Left forelimb (tissue), 1 donor: ENCODE results near the gene TCF4.
"Not testable (repeated sequence)": the region's sequence is repeated elsewhere in the genome, so short reads cannot be mapped to it uniquely, and the experiment has no call there.

ENCODE experiments used
- DNase-seq: peaks from one replicate; pipeline ENCODE4 v3.0.0-alpha.2; 2018; ENCODE audit warnings: low spot score

TCF4 gene

DNA sequence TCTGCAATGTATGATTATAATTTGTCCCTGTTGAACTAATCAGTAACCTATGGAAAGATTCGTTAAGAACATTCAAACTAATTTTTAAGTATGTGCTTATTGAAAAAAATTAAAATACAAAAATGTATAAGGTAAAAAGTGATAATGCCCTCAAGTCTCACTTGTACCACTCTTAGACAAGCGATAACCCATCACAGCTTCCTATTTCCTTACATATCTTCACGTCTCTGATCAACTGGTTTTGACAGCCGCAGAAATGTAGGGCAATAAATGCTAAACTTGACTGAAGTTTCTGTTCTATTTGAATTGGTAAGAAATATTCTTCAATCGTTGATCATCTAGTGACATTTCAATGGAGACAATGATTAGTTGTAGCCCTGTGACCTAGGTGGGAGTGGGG is 112.5 kb downstream of the TCF4 start:
- DNase-seq, result no peak

- DNase-seq, result no peak
These were observed 114.4 kb downstream of the TCF4 start for GRCh38 chr18:55473560-55473959.

DNA sequence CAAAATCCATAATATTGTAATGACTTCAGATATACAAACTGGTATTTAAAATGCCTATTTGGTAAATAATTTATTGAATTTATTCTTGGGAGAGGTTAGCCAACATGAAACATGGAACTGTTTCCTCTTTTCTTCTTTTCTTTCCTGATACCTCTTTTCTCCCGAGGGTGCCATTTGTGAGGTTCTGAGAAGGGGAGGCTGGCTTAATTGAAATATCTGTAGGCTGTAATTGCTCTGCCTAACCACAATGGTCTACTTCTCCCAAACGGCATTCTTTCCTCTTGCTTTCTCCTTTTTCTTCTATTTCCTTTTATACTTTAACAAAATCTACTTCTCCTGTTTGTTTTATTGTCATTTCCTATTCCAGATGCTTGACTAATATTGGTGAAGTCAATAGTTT is 114.9 kb downstream of the TCF4 start:
- DNase-seq, result no peak

DNA sequence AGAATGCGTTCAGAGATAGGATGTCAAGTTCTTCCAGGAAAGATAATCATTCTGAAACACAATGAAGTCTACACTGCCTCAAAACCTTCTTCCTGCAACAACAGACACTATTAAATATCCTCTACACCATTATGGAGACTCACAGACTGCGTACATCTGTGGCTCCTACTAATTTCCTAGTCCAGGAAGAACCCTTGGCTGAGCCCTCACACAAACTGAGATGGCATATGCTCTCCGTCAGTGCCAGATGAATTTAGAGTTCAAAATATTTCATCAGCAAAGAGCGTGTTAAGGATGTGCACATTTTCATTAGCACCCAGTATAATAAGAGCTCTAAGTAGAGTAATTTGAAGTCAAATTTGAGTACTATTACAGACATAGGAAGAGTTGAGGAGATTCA is 117.2 kb downstream of the TCF4 start:
- no peak for DNase-seq

DNA sequence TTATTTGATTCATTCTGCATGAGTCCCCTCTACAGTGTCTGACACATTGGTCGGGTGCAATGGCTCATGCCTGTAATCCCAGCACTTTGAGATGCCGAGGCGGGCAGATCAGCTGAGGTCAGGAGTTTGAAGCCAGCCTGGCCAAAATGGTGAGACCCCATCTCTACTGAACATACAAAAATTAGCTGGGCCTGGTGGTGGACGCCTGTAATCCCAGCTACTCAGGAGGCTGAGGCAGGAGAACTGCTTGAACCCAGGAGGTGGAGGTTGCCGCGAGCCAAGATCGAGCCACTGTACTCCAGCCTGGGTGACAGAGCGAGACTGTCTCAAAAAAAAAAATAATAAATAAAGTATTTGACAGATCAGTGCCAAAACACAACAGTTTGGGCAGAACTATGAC is 118.9 kb downstream of the TCF4 start:
- not testable (repeated sequence) for DNase-seq

DNA sequence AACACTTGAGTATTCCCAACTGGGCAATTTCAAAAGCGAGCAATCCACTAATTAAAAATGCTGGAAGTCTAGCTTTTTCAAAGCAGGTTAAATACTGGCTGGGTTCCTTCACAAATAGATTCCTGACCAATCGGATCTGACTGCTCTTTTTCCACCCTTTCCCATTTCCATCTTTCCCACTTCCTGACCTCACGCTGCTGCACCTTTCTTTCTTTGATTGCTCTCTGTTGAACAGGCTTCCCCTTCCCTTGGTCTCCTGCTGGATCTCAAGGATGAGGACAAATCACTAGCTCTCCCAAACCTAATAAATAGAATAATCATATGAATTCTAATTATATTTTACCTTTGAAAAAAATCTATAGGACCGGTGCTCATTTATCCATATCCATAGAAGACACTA is 121.2 kb downstream of the TCF4 start:
- DNase-seq, result no peak

GRCh38 chr18:55465313-55465712 is 122.7 kb downstream of the TCF4 start:
- no peak for DNase-seq

DNA sequence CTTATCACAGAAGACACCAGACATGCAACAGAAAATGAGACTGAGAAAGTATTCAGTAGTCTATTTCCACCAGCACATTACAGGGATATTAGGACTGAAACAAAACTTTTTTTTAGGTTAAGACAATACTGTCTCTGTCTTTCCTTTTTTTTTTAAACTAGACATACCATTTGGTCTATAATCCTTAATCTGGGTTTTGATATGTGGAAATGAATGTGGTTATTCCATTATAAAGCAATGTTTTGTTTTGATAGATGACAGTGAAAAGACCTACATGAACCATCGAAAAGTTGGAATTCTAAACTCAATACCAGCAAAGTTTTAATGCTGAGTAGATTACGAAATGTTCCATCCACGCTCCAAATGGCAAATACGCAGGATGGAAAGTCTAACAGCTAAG is 123.4 kb downstream of the TCF4 start:
- DNase-seq, result no peak

DNA sequence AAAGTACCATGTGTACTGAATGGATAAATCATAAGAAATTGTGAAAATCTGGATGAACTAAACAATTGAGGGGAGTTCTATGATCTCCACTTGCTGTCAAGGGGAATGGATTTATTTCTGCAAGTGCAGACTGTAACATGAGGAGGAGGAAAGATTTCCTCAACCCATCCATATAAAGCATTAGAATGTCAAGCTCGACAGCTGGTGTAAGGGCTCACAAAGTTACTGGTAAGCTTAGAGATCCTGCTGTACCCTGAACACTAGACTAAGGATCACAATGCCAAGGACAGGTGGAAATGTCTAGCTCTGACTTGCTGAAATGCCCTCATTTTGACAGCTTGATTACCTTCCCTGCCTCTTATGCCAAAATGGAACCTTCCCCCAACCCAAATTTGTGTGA is 125.3 kb downstream of the TCF4 start:
- DNase-seq, result no peak

GRCh38 chr18:55461848-55462247 is 126.1 kb downstream of the TCF4 start:
- DNase-seq, result no peak

DNA sequence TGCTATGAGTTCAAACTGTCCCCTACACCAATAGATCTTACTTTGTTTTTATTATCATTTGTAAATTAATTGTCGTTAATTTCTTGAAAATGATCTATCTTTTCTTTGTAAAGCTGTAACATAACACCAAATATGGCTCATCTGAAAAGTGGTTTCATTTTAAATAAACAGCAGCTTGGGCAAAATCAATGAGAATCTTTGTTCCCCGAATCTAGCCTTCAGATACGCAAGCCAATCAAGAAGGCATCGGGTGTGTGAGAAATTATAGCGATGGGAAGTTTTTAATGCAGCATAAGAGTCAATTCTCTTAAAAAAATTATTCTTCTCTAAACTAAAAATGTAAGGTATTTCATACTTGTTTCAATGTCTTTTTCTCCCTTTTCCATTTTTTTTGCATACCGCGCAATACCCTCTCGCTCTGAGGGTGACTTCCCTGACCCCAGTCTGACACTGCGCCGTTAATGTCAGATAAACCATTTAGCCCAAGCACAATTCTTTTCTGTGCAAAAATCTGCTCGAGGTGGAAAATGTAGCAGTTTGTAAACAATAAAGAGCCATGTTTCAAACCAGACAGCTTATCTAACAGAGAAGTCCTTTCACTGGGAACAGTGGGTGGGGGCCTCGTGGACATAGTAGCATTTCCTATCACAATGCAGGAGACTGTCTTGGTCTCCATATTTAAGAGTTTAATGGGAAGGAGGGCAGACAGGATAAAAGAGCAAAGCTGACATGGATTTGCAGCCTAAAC is 129.4 kb downstream of the TCF4 start:
- DNase-seq, result no peak

- no peak for DNase-seq
These were observed 131.0 kb downstream of the TCF4 start for GRCh38 chr18:55457028-55457427.

DNA sequence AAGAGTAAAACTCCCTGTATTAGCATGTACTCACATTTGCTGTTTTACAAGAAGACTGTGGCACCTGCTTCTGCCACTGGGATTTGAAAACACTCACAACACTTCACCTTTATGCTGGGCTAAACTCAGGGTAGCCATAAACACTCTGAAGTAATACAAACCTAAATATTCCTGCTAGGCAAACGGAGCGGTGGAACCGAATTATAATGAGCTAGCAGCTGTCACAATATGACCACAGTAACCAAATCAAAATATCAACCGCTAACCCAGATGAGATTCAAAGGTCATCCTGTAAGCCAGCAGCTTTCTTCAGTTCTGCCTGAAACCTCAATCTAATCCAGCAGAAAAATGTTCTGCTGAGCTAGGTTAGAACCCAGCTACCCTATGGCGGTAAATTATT is 132.1 kb downstream of the TCF4 start:
- no peak for DNase-seq

- no peak for DNase-seq
These were observed 134.8 kb downstream of the TCF4 start for GRCh38 chr18:55453186-55453585.

DNA sequence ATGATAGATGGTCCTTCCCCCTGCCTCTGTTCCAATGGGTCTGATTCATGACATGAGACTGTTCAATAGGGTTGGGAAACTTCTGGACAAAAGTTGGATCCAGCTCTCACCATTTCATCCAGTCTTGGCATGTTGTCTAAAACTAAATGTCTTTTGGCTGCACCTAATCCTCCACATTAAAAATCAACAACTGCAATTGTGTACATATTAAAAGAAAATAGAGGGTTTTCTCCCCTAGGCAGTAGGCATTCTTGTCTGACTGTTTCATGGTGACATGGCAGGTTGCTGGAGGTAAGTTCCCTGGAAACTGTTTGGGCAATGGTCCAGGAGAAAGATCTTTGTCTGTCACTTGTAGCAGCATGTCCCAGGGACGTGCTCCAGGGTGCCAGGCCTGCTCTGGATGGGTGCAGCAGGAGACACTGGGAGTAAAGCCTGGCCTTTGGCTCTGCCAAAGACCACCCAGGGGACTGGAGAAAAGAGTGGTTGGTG is 135.8 kb downstream of the TCF4 start:
- DNase-seq, result no peak

DNA sequence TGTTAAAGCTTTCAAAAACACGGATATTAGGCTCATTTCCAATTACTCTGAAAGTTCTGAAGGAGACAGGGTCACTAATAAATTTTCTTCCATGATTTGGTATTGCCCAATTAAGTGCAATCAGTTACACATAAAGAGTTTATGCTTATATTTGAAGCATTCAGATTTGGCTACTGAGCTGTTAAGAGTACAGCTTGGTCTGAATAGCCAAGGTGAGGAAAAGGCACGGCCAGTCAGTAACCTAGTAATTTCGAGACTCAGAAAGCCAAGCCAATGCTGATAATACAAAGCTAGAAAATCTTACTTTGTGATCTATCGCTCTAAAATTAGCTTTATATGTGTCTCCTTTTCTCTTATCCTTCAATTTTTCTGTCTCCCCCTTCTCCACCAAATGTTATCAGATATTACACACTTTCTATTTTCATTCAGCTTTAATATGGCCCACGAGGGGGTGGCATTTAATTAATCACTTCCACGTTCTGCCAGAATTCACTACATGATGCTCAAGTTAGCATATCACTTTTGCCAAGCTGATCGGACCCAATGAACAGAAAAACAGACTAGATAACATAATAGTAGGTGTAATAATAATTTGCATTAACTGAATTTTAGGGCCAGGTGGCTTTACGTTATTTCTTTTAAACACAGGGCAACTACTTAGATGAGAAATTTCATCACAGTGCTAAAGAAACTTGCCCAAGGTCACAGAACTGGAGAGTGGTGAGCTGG is 138.4 kb downstream of the TCF4 start:
- DNase-seq, result no peak

DNA sequence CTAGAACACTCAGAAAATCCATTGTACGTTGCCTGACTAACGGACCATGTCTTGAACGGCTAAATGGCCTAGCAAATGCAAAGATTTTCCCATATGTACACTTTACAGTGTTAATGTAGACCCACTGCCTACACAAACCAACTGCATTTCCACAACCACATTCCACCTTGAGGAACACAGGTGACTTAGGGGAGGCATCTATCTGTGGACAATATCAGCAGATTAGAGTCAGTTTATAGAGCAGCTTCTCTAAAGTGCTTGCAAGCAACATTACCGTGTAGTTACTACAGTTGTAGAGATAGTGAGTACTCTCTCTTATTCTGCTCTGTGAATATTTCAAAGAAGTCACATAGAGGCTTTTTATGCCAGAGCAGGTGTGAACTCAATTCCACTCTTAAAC is 139.6 kb downstream of the TCF4 start:
- DNase-seq, result no peak

- DNase-seq, result no peak
These were observed 140.3 kb downstream of the TCF4 start for GRCh38 chr18:55447672-55448018.

DNA sequence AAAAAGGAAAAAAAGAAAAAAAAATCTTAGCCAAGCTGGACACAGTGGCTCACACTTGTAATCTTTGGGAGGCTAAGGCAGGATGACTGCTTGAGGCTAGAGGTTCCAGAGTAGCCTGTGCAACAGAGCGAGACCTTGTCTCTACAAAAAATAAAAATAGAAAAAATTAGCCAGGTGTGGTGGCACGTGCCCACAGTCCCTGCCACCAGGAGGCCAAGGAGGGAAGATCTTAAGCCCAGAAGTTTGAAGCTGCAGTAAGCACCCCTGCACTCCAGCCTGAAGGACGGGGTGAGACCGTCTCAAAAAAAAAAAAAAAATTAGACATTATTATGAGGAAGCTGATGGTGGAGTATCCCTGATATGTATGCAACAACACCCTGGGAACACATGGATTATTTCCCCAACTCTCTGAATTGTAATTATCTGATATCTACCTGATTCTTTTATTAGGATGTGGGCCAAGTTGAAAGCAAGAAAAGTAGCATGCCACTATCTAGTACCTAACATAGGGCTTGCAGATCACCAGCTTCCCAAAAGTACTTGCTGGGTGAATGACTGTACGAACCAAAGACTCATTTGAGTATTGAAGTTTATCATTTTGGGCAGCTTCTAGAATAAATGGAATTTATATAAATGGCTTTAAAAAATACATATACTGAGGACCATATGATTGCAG is 140.9 kb downstream of the TCF4 start:
- no peak for DNase-seq

GRCh38 chr18:55444536-55444935 is 143.5 kb downstream of the TCF4 start:
- DNase-seq, result no peak

DNA sequence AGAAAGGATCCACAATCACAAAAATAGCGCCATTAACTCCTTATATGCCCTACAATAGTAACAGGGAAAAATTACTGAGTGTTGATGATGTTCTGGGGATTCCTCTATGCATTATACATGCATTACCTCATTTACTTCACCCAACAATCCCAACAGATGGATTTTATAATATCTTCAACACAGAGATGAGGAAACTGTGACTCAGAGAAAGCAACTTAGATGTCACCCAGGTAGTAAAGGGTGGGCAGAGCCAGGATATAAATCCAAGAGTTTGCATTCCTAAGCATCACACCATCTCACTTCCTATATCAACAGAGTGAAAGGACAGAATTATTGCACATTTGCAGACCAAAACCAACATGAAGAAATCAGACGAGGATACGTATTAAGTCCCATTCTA is 144.2 kb downstream of the TCF4 start:
- DNase-seq, result no peak

DNA sequence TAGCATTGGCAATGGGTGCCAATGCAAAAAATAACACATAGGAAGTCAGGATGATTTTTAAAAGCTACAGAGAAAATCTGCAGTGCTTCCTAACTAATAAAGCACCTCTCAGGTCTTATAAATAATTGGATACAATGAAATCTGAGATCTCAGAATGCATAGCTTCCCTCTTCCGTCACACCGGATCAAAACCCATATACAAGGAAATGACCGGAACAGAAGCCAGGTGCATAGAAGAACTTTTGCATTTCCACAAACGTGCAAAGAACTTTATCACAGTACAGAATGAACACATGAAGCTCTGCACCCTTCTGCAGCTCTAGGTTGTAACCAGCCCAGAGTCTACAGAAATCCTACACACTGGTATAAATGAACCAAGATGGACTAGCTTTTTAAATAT is 145.4 kb downstream of the TCF4 start:
- DNase-seq, result no peak

DNA sequence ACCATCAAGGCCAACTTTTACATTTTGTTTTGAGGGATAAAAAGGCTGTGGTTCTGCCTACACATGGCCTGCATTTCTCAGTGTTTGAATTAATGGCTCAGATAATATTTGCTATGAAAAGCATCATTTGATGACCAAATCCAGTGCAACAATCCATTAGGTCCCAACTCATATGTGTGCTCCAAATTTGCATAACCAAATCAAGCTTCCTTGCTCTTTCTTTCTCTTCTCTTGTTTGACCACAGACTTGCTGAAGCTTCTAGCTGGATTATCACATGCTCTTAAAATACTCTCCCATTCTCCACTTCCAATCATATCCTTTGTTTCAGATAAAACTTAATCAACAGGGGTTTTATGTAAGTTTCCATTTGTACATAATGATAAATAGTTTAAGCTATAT is 147.0 kb downstream of the TCF4 start:
- DNase-seq, result no peak
